HFFc6 (cell line): ENCODE data around the gene PLA2G4F. TPM values are rescaled to one million over a fixed set of nuclear protein-coding genes. Genes with fewer than 3 reads are reported as not detected.

Experiments
- DNase-seq: peaks from one replicate; pipeline ENCODE4 v3.0.0-alpha.2; 2018
- H3K27ac Mint-ChIP-seq: 2 replicates; pipeline ENCODE4 v1.8.0; 2020; ENCODE audit warnings: mild to moderate bottlenecking, mixed read lengths
- H3K27me3 Mint-ChIP-seq: 2 replicates; pipeline ENCODE4 v1.8.0; 2021; ENCODE audit warnings: mild to moderate bottlenecking, moderate library complexity, mixed read lengths; ENCODE audit not compliant: insufficient read depth
- H3K36me3 Mint-ChIP-seq: 2 replicates; pipeline ENCODE4 v1.8.0; 2021; ENCODE audit warnings: low read depth, mixed read lengths
- H3K4me1 Mint-ChIP-seq: 2 replicates; pipeline ENCODE4 v1.8.0; 2020; ENCODE audit warnings: low read depth, mixed read lengths
- H3K4me3 Mint-ChIP-seq: 2 replicates; pipeline ENCODE4 v1.8.0; 2020; ENCODE audit warnings: mild to moderate bottlenecking, moderate library complexity, mixed read lengths
- H3K9me3 Mint-ChIP-seq: 2 replicates; pipeline ENCODE4 v1.8.0; 2020; ENCODE audit warnings: mild to moderate bottlenecking, mixed read lengths
- CTCF ChIP-seq: fragments of 200-600 bp; sonication (generic); IDR thresholded peaks from 2 replicates; pipeline ENCODE4 v1.5.0; 2021; ENCODE audit warnings: antibody characterized with exemption, mild to moderate bottlenecking
- total RNA-seq, 6 experiments: library from RNA; stranded (reverse); fragmentation: NEBNext Ultra II Directional; extraction: Animal tissue kit (Norgen Biotek cat#: 25700); gene quantifications; 2 replicates in 1 of 6; 3 replicates in 5 of 6; pipeline ENCODE4 v1.2.3, GENCODE V29; 2021

The PLA2G4F gene
- total RNA-seq, 6 experiments from 2014 or later, result not detected

GRCh38 chr15:42185801-42186200 is 29.4 kb upstream of the PLA2G4F start:
- Mint-ChIP-seq H3K36me3 (peaks cover 29% of the 10 kb centered on the region), H3K27ac (no peak overlapping the region), H3K9me3 (no peaks in the 10 kb centered on the region), H3K4me3 (no peak overlapping the region), H3K4me1 (no peaks in the 10 kb centered on the region), H3K27me3 (no peaks in the 10 kb centered on the region)
- no peak for DNase-seq
- TF ChIP-seq CTCF, result no peak

- DNase-seq, result no peak
- Mint-ChIP-seq H3K4me1 (no peaks in the 10 kb centered on the region), H3K9me3 (no peaks in the 10 kb centered on the region), H3K27me3 (no peaks in the 10 kb centered on the region), H3K4me3 (no peak overlapping the region), H3K36me3 (peaks cover 30% of the 10 kb centered on the region), H3K27ac (no peak overlapping the region)
- TF ChIP-seq CTCF, result no peak
Measured at GRCh38 chr15:42184736-42185135, 28.3 kb upstream of the PLA2G4F start.

GRCh38 chr15:42184296-42184695 is 27.9 kb upstream of the PLA2G4F start:
- Mint-ChIP-seq H3K36me3 (peaks cover 30% of the 10 kb centered on the region), H3K9me3 (no peaks in the 10 kb centered on the region), H3K4me1 (no peaks in the 10 kb centered on the region), H3K4me3 (no peak overlapping the region), H3K27ac (no peak overlapping the region), H3K27me3 (no peaks in the 10 kb centered on the region)
- no peak for DNase-seq
- TF ChIP-seq CTCF, result no peak

- H3K36me3 Mint-ChIP-seq, result peaks cover 31% of the 10 kb centered on the region
- no peaks in the 10 kb centered on the region for H3K4me1 Mint-ChIP-seq
- no peaks in the 10 kb centered on the region for H3K27me3 Mint-ChIP-seq
- H3K27ac Mint-ChIP-seq, result no peak overlapping the region
- H3K9me3 Mint-ChIP-seq, result no peaks in the 10 kb centered on the region
- DNase-seq, result no peak
- H3K4me3 Mint-ChIP-seq, result no peak overlapping the region
- TF ChIP-seq CTCF, result no peak
Measured at GRCh38 chr15:42182961-42183360, 26.5 kb upstream of the PLA2G4F start.

- Mint-ChIP-seq H3K36me3 (peaks cover 32% of the 10 kb centered on the region), H3K27ac (no peak overlapping the region), H3K4me1 (no peaks in the 10 kb centered on the region), H3K9me3 (no peaks in the 10 kb centered on the region), H3K27me3 (no peaks in the 10 kb centered on the region), H3K4me3 (no peak overlapping the region)
- TF ChIP-seq CTCF, result no peak
- DNase-seq, result no peak
Measured at GRCh38 chr15:42182328-42182886, 26.0 kb upstream of the PLA2G4F start.

- H3K9me3 Mint-ChIP-seq, result no peaks in the 10 kb centered on the region
- no peak overlapping the region for H3K4me3 Mint-ChIP-seq
Measured at GRCh38 chr15:42178056-42178455, 21.6 kb upstream of the PLA2G4F start.

More at GRCh38 chr15:42178056-42178455, 21.6 kb upstream of the PLA2G4F start:
- no peaks in the 10 kb centered on the region for H3K4me1 Mint-ChIP-seq
- peaks cover 1% of the 10 kb centered on the region; the same call in 1 of the 2 replicates for H3K27me3 Mint-ChIP-seq
- peak overlapping the region; percentile 40; the same call in 1 of the 2 replicates for H3K27ac Mint-ChIP-seq
- no peak for TF ChIP-seq CTCF
- peaks cover 43% of the 10 kb centered on the region for H3K36me3 Mint-ChIP-seq
- DNase-seq, result no peak
